Endothelial cell of umbilical vein (primary cell): ENCODE measurements around the gene DSCAML1.

Source experiments
- EZH2 ChIP-seq: IDR thresholded peaks from 2 replicates; pipeline ENCODE4 v1.6.1; 2012; ENCODE audit warnings: borderline replicate concordance, low read depth, mild to moderate bottlenecking, moderate library complexity, low read length, inconsistent platforms; ENCODE audit not compliant: severe bottlenecking
- FOS ChIP-seq: IDR thresholded peaks from 2 replicates; pipeline ENCODE4 v1.6.1; 2011; ENCODE audit warnings: mild to moderate bottlenecking, low read length, moderate library complexity, borderline replicate concordance; ENCODE audit not compliant: insufficient read depth
- GATA2 ChIP-seq: IDR thresholded peaks from 2 replicates; pipeline ENCODE4 v1.7.0; 2011; ENCODE audit warnings: low read depth, mild to moderate bottlenecking, moderate library complexity, mixed read lengths, low read length; ENCODE audit not compliant: insufficient read length, insufficient read depth
- MAX ChIP-seq: IDR thresholded peaks from 2 replicates; pipeline ENCODE4 v1.6.1; 2011; ENCODE audit not compliant: insufficient read depth, insufficient read length
- MYC ChIP-seq: IDR thresholded peaks from one replicate; pipeline ENCODE4 v1.6.1; 2011; ENCODE audit warnings: mild to moderate bottlenecking, low read depth, low read length
- POLR2A ChIP-seq: IDR thresholded peaks from 2 replicates; pipeline ENCODE4 v1.6.1; 2012; ENCODE audit warnings: low read depth, mild to moderate bottlenecking, control low read depth, low read length
- POLR2AphosphoS5 ChIP-seq: IDR thresholded peaks from 2 replicates; pipeline ENCODE4 v1.6.1; 2012; ENCODE audit warnings: low read depth, mild to moderate bottlenecking, control low read depth, low read length, moderate library complexity; ENCODE audit not compliant: insufficient read depth
- TF ChIP-seq, protein P1 (sequence below), 2 donors: IDR thresholded peaks; 1 replicate in 1 of 2; 2 replicates in 1 of 2; pipeline ENCODE4 v1.5.1; 2011; ENCODE audit warnings: low read length in 2 of 2, mild to moderate bottlenecking in 2 of 2, moderate library complexity in 2 of 2, control low read depth in 1 of 2, inconsistent platforms in 1 of 2, low read depth in 1 of 2; ENCODE audit not compliant: insufficient read depth in 1 of 2; ENCODE audit errors: extremely low read depth in 1 of 2

DNA sequence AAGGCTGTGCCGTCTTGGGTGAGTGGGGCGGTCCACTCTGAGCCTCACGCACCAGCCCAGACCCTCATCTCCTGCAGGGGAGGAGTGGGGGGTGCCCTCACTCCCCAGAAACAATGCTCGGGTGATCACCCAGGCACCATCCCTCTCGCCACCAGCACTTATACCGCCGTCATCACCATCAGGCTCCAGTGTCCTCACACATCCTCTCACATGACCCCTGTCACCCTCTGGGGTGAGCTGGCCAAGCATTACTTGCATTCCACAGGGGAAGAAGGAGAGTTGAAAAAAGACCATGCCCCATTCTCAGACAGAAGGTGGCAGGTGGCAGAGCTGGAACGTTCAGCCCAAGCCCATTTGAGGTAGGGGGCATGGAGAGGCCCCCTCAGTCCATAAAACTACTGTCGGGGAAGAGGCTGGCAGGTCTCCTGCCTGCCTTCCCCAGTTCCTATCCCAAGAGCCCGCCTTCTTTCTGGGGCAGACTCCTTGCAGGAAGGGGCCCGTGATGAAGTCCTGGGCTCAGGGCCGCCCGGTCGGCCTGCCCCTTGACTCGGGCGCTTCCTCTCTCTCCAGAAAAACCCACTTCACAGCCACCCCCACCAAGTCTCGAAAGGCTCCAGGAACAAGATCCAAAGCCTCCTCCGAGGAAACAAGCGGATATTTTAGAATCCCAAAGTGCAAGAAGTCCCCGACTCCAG lies 153.3 kb downstream of the DSCAML1 start:
- TF ChIP-seq POLR2A: no peak
- TF ChIP-seq, protein P1, sequence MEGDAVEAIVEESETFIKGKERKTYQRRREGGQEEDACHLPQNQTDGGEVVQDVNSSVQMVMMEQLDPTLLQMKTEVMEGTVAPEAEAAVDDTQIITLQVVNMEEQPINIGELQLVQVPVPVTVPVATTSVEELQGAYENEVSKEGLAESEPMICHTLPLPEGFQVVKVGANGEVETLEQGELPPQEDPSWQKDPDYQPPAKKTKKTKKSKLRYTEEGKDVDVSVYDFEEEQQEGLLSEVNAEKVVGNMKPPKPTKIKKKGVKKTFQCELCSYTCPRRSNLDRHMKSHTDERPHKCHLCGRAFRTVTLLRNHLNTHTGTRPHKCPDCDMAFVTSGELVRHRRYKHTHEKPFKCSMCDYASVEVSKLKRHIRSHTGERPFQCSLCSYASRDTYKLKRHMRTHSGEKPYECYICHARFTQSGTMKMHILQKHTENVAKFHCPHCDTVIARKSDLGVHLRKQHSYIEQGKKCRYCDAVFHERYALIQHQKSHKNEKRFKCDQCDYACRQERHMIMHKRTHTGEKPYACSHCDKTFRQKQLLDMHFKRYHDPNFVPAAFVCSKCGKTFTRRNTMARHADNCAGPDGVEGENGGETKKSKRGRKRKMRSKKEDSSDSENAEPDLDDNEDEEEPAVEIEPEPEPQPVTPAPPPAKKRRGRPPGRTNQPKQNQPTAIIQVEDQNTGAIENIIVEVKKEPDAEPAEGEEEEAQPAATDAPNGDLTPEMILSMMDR (IDR thresholded peaks at IDR 0.05; ENCODE audit: extremely low read depth in 1 of 2, insufficient read depth in 1 of 2, low read depth in 1 of 2, low read length in 2 of 2): no peak
- no peak for TF ChIP-seq MYC
- TF ChIP-seq POLR2AphosphoS5: no peak
- TF ChIP-seq EZH2: no peak
- TF ChIP-seq MAX: no peak
- TF ChIP-seq FOS: no peak
- TF ChIP-seq GATA2: no peak
